Cardiac muscle cell (in vitro differentiated cells and primary cell): ENCODE results near the gene KRT5. TPM values are rescaled to one million over a fixed set of nuclear protein-coding genes. Genes with fewer than 3 reads are reported as not detected.

Experiments used
- DNase-seq, 2 donors: peaks; one replicate each; pipeline versions ENCODE4 v3.0.0 to v3.0.0-alpha.2; 2010 to 2017; ENCODE audit warnings: low read depth in 1 of 2, low spot score in 1 of 2
- H3K27ac ChIP-seq: fragments of 200-600 bp; sonication (generic); 2 replicates; pipeline ENCODE4 v1.5.1; 2016
- H3K27me3 ChIP-seq: fragments of 200-600 bp; sonication (generic); 2 replicates; pipeline ENCODE4 v1.6.0; 2016; ENCODE audit warnings: control low read depth
- H3K36me3 ChIP-seq: fragments of 200-600 bp; sonication (generic); 2 replicates; pipeline ENCODE4 v1.5.1; 2016; ENCODE audit warnings: control low read depth
- H3K4me1 ChIP-seq: fragments of 200-600 bp; sonication (generic); 2 replicates; pipeline ENCODE4 v1.8.1; 2017; ENCODE audit warnings: low read depth, mild to moderate bottlenecking, mixed run types
- H3K4me3 ChIP-seq: fragments of 200-600 bp; sonication (generic); 2 replicates; pipeline ENCODE4 v1.5.1; 2016; ENCODE audit warnings: mild to moderate bottlenecking
- H3K9me3 ChIP-seq: fragments of 200-600 bp; sonication (generic); 2 replicates; pipeline ENCODE4 v1.5.1; 2017; ENCODE audit warnings: low read depth, mild to moderate bottlenecking, control low read depth
- CTCF ChIP-seq: IDR thresholded peaks from 2 replicates; pipeline ENCODE4 v1.5.1; 2012; ENCODE audit warnings: low read depth, mild to moderate bottlenecking, low read length
- polyA plus RNA-seq: library from polyadenylated mRNA; unstranded; fragments of >200 nt; fragmentation: Nextera tagmentation; extraction: Ambion mirVana; gene quantifications from 2 replicates; pipeline ENCODE4 v1.2.1, GENCODE V29; 2016
- total RNA-seq: library from RNA; depleted of rRNA; stranded (reverse); fragments of >200 nt; gene quantifications from 2 replicates; pipeline ENCODE4 v1.2.3, GENCODE V29; 2016

The KRT5 gene
- total and polyA plus RNA-seq, 2 experiments from 2014 or later: 0.23 TPM; not detected in 1

- H3K4me3 ChIP-seq: no peak overlapping the region
- TF ChIP-seq CTCF: no peak
These were observed 23.6 kb downstream of the KRT5 start for GRCh38 chr12:52496590-52497071.

GRCh38 chr12:52496054-52496453 is 24.1 kb downstream of the KRT5 start:
- no peak for TF ChIP-seq CTCF
- Histone ChIP-seq H3K9me3 (no peaks in the 10 kb centered on the region), H3K4me1 (peaks cover 7% of the 10 kb centered on the region), H3K36me3 (no peaks in the 10 kb centered on the region), H3K4me3 (no peak overlapping the region), H3K27me3 (peaks cover 3% of the 10 kb centered on the region), H3K27ac (no peak overlapping the region)
- peak; percentile 19 to 45 for DNase-seq

More at GRCh38 chr12:52496590-52497071, 23.6 kb downstream of the KRT5 start:
- H3K4me1 ChIP-seq: peaks cover 7% of the 10 kb centered on the region
- no peaks in the 10 kb centered on the region for H3K27me3 ChIP-seq
- H3K27ac ChIP-seq: no peak overlapping the region
- no peaks in the 10 kb centered on the region for H3K36me3 ChIP-seq
- H3K9me3 ChIP-seq: no peaks in the 10 kb centered on the region
- DNase-seq: peak in 1 of 2 donors; percentile 75

- H3K4me3 ChIP-seq: no peak overlapping the region
- H3K27ac ChIP-seq: no peak overlapping the region
- peaks cover 7% of the 10 kb centered on the region for H3K4me1 ChIP-seq
- H3K9me3 ChIP-seq: no peaks in the 10 kb centered on the region
- peaks cover 3% of the 10 kb centered on the region for H3K27me3 ChIP-seq
- H3K36me3 ChIP-seq: no peaks in the 10 kb centered on the region
- peak; percentile 52 to 53 for DNase-seq
- TF ChIP-seq CTCF: no peak
These were observed 24.8 kb downstream of the KRT5 start for GRCh38 chr12:52495389-52495788.

- peak in 1 of 2 donors; percentile 94 for DNase-seq
- H3K4me1 ChIP-seq: peaks cover 7% of the 10 kb centered on the region
- no peaks in the 10 kb centered on the region for H3K9me3 ChIP-seq
- H3K4me3 ChIP-seq: no peak overlapping the region
- TF ChIP-seq CTCF: no peak
- no peaks in the 10 kb centered on the region for H3K36me3 ChIP-seq
- peaks cover 3% of the 10 kb centered on the region for H3K27me3 ChIP-seq
- no peak overlapping the region for H3K27ac ChIP-seq
These were observed 25.7 kb downstream of the KRT5 start for GRCh38 chr12:52494518-52494917.

- DNase-seq: no peak
- TF ChIP-seq CTCF: no peak
- no peak overlapping the region for H3K27ac ChIP-seq
- peaks cover 7% of the 10 kb centered on the region for H3K4me1 ChIP-seq
- no peaks in the 10 kb centered on the region for H3K36me3 ChIP-seq
- H3K27me3 ChIP-seq: peaks cover 3% of the 10 kb centered on the region
- no peaks in the 10 kb centered on the region for H3K9me3 ChIP-seq
- H3K4me3 ChIP-seq: no peak overlapping the region
These were observed 26.1 kb downstream of the KRT5 start for GRCh38 chr12:52494100-52494499.
